NCI-H1092 treated with DMSO at 0.1 percent for 48 hours (cell line): ENCODE data around the gene ABHD10.
A peak's percentile ranks its signal among the peaks of the same experiment; 100 is the strongest.

Experiments used
- DNase-seq: peaks from one replicate; lab custom pipeline; 2025; lab: John Stamatoyannopoulos, UW

ABHD10 gene

DNA sequence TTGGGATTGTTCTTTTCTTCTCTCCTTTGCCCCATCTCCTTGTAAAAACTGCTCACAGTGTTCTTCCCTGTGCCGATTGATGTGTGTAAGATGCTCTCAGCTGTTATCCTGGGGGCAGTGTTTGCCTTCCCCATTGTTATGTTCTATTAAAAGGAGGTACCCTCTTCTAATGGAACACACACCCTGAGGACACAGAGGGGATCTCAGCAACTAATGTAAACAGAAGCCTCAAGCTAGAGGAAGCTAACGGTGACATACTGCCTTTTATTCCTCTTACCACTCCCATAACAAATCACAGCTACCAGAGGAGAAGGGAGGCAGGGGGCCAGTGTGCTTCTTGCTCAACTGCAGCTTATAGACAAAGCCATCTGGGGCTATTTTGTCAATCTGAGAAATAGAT is 22.1 kb downstream of the ABHD10 start:
- DNase-seq: peak; percentile 40

DNA sequence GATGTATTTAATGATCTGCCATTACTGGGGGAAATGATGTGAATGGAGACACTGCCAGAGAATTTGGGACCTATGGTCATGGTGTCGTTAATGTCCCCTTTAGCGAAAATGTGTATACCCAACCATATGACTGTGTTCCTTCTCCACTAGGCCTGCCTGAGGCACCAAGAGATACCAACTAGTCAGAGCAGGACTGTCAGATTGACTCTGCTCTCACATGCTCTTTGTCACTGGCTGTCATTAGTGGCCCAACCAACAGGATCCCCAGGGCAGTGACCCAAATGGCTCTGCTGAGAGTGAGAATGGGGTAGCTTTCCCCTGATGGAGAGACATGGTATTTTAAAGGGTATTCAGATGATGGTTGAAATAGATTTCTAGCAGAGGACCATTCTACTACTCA is 22.7 kb downstream of the ABHD10 start:
- DNase-seq: no peak

DNA sequence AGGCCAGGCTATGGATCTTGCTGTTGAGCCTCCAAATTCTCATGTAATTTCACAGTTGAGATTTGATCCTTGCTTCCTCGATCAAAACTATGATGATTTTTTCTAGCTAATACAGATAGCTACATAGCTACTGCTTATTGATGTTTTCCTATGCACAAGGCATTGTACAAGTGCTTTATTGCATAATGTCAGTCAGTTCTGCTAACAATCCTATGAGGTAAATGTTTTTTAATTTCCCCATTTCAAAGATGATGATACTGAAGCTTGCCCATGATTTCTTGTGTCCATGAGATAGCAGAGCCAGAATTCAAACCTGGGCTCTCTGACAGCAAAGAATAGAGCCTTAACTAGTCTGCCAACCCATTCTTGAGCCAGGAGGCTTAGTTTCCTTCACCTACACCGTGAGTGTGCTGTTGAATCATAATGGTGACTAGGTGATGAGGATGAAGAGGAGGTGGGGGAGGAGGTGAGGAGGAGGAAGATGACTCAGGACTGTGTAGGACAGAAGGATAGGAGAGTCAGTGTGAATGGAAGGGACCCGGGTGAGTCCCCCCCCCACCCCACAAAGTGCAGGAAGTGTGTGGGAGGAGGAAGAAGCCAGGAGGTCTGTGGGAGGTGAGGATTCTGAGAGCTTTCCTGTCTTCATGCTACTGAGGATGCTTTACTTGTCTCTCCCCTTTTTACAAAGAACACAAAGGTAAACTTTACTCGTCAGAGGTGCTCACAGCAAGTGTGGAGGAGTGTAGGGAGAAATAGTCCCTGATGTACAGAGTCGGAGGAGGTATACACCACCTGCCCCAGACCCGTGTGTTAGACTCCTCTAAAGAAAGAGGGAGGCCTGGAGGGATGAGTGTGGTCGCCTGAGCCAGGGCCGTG is 23.5 kb downstream of the ABHD10 start:
- DNase-seq: no peak

DNA sequence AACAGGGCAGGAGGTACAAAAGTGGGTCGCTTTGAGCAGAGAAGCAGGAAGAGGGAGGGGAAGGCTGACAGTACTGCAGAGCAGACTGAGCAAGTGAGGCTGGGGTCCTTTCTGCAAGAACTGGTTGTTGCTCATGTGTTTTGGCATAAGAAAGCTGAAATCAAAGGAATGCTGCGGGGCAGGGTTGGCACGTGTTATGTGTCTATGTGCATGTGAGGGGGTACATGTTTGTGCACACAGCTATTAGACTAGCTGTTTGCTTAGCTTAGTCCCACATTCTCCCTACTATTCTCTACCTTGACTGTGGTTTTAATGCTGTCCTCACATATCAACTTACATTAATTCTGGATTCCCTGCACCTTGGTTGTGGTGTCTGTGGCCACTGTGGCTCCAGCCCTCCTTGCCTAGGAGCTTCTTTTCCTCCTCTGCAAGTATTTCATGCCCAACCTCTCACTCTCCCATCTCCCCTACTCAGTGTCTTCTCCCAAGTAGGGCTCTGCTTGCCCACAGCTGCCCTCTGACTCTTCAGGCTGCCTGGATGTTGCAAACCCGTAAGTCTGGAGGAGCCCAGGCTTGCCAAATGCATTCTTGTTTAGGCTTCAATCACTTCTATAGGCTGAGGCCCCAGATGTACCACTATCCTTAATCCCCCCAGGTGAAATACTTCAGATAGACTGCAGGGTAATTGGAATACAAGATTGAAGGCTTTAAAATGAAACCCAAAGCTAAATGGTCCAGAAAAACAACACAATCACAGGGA is 24.7 kb downstream of the ABHD10 start:
- no peak for DNase-seq

DNA sequence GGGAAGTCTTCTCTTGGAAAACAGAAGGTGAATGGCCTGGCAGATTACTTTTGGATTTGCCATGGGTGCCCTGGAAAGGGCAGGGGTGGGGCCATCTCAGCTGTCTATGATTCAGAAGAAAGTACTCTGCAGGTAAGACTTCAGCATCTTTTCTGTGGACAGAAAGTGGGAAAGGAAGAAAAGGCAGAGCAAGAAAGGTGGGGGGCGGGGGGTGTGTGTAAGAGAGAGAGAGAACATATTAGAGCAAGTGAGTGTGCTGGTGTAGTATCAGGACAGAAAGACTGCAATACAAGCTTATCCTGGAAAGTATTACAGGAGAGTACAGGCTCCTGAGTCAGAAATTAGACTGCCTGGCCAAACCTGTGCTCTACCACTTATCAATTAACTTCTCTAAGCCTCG is 25.4 kb downstream of the ABHD10 start:
- no peak for DNase-seq

DNA sequence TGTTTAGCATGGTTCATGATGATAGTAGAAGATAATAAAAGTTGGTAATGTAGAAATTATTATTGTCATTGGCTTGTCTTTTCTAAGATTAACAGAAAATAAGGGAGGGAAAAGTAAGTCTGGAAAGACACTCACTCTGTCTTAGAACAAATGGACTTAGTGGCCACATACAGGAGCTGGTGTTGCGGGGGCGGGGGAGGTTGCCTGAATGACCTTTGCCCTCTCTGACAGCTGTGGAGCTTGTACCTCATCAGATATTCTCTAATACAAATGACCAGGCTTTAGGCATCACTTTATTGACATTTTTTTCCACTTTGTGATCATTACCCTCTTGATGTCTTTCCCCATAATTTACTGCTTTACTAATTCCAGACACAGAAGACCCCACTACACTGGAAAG is 25.8 kb downstream of the ABHD10 start:
- no peak for DNase-seq

DNA sequence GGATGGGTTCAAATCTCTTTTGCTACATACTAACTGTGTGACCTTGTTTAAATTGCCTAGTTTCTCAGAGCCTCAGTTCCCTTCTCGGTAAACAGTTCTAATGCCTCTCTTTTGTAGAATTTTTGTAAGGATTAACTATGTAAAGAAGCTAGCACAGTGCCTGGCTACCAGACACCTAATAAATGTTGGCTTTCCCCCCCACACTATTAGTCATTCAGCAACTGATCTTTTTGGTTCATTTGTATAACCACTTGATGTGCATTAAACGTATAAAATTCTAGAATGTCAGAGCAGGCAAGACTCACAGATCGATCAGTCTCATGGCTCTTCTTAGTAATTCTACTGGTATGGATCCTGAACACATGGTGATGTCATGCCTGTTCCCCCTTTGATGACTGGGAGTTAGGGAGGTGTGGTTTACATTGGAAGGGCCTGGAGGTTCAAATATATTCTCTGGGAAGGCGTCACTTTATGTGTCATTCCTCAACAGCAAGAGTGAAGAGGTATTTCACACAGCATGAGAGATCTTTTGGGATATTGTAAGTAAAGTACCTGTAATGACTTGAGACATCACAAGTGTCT is 26.4 kb downstream of the ABHD10 start:
- no peak for DNase-seq

DNA sequence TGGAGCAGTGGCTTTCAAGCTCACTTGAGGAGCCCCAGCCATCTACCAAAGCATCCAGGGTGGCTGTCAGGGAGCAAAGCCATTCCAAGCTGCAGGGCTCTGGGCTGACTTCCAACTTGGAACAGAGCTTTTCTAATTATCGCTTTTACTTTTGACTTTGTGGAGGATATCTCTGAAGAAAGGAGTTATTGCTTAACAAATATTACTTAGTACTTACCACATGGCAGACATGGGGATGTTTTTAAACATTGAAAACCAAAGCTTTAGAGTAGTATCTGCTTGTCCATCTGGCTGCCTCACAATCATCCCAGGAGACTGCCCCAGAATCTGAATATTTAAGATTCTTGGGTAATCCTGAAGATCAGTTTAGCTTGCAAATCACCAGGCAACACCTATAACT is 28.8 kb downstream of the ABHD10 start:
- DNase-seq: no peak

DNA sequence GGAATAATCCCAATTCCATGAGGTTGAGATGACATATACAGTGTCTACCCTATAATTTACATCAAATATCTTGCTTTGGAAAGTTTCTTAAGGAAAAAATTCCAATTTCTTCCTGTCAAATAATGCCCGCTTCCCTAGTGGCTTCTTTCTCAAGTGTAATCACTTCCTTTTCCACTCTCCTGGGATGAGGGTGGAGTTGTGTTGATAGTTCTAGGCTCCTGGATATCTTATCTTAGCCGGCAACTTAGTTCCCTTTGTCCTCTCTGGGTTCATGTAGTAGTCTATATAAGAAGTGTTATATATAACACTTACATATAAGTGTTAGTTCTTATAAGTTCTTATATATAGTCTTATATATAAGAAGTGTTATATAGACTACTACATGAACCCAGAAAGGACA is 30.8 kb downstream of the ABHD10 start:
- no peak for DNase-seq

DNA sequence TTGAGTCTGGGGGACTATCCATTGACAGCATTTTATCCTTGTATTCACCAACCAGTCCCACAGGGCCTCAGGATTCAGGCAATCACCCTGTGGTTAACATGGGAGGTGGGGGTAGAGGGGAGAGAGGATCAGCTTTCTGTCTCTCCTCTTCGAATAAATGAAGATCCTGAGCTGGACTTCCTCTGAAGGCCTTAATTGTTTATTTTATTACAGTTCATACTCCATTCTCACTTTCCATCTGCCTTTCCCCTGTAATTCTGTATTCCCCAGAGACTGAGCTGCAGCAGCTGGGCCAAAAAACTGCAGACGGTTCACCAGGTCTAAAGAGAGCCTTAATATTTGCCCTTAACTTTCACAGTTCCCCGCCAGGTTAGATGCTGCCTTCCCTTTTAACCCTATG is 31.8 kb downstream of the ABHD10 start:
- DNase-seq: peak; percentile 89

DNA sequence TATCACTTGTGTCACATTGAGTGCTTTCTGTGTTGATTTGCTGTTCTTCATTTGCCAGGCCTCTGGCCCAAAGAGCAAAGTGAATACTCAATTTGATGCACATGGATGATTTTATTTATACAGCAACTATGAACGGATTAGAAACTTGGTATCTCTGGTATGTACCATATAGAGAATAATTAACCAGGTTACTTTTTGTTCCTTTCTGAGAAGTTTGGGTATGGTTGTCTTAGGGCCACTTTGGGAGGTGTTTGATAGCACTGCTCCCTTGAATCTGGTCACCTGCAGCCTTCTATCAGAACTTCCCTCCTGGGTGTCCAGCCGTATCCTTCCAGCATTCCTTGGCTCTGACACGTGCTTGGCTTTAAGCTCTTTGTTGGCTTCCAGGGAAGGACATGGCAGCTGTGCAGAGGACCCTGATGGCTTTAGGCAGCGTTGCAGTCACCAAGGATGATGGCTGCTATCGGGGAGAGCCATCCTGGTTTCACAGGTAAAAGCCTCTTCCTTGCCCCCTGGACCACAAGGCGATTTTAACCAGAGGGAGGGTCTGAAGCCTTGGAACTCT is 32.6 kb downstream of the ABHD10 start:
- no peak for DNase-seq

DNA sequence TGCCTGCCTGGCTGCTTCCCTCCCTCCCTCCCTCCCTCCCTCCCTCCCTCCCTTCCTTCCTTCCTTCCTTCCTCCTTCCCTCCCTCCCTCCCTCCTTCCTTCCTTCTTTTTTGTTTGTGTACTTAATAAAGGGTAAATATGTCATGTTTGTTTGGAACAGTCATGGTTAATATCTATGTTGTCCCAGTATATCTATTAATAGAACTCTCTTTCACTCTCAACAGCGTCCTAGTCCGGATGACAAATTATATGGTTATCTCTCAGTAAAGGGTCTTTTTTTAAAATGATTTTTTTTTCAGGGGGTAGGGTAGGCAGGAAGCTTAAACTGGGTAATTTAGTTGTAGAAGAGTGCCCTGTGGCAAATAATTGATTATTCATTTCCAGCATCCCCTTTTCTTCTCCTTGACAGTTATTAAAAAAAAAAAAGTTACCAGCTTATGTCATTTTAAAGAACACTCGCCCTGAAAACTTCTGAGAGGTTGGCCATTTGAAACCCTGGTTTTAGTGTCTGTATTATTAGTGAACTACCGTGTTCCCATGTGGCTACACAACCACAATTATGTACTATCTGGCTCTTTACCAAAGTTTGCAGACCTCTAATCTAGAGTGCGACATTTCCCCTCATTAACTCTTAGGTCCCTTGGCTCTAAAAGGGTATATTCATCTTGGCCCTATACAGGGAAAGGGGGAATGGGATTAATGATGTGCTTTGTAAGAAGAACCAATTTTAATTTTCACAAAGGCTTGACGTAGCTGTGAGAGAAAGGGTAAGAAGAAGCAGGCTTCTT is 33.6 kb downstream of the ABHD10 start:
- peak; percentile 41 for DNase-seq

DNA sequence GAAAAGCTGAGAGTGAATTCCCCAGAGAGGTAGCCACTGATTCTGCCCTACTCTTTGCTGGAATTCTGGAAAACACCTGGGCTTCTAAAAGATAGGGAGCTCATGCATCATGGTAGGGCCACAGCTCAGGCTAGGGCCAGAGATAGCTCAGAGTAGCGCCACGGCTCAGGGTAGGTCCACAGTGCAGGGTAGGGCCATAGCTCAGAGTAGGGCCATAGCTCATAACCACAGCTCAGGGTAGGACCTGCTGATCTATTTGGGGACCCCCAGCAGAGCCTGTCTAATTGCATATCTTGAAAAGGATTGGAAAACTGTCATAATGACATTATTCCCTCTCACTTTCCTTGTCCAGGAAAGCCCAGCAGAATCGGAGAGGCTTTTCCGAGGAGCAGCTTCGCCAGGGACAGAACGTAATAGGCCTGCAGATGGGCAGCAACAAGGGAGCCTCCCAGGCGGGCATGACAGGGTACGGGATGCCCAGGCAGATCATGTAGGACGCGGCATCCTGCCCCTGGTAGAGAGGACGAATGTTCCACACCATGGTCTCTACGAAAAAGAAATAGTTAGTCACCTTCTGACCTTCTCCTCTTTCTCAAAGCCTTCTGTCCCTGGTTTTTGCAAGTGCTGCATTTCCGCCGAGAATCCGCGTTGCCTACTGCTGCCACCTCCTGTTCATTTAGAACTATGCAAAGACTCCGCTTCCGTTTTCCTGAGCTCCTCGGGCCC is 34.4 kb downstream of the ABHD10 start:
- no peak for DNase-seq

DNA sequence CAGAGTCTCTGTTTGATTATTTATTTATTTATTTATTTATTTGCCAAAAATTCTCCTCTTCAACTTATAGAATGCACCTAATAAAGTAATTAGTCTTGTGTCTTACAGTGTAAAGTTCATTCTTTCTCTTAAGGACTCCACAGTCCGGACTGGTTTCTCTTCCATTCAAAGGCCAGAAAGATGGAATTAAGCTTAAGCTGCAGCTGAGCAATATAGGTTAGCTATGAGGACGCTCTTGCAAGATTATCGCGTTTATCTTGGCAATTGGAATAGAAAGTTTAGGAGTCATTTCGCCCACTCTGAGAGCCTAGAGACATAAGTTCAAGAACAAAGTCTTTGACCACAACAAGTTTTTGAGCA is 34.9 kb downstream of the ABHD10 start:
- DNase-seq: no peak

DNA sequence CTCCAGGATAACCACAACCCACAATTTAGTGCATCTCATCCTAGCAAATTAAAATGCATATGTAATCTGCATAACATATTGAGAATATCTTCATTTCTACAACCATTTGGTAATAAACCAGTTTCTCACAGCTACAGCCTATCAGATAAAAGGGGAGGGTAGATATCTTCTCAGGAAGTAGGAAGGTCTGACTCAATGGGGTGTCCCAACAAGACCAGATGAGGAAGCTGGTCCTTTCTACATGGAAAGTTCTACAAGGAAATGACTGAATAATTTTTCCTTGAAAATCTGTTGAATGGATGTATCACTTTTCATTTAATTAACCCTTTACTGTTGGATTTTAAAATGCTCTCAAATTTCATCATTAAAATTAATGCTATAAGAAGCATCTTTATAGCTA is 38.3 kb downstream of the ABHD10 start:
- DNase-seq: no peak

DNA sequence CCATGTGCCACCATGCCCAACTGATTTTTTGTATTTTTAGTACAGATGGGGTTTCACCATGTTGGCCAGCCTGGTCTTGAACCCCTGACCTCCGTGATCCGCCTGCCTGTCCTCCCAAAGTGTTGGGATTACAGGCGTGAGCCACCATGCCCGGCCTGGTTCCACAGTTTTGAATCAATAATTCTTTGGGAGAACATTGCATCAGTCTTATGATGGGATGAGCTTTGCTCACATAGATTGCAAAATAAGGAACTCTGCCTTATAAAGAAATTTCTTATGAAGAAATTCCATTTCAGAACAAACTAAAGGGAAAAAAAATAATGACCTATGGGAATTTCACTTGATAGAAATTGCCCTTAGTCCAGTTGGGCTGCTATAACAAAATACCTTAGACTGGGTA is 39.9 kb downstream of the ABHD10 start:
- DNase-seq: no peak

DNA sequence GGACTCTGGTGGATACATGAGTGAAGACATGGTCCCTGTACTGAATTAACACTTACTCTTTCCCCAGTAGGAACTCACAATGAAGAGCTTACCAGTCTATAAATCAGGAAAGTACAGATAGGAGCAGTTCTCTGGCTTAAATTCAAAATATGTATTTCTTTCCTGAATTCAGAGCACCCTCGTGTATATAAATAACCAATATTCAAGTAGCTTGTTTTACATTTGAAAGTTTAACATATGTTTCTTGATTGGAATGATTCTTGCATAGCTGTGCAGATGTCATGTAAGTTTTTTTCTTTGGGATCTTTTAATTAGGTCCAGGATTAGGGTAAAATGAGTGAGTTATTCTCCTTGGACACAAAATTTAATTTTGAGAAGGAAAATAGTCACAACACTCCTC is 40.9 kb downstream of the ABHD10 start:
- DNase-seq: no peak

DNA sequence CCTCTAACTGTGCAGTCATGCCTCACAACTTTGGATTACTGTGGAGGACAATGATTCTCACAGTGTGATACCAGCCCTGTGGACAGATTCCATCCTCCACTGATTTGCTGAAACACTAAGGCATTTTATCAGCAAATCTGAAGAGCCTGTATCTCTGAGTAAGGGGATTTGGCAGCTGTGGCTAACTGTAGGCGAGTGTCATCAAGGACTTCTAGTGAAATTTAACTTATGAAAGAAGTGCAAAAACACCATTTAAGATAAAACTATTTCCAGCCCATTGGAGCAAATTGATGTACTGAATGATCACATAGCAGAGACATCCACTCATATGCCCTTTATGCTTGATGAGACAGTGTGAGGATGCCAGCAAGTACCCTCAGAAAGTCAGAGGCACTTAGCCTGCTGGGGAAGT is 41.9 kb downstream of the ABHD10 start:
- DNase-seq: no peak

DNA sequence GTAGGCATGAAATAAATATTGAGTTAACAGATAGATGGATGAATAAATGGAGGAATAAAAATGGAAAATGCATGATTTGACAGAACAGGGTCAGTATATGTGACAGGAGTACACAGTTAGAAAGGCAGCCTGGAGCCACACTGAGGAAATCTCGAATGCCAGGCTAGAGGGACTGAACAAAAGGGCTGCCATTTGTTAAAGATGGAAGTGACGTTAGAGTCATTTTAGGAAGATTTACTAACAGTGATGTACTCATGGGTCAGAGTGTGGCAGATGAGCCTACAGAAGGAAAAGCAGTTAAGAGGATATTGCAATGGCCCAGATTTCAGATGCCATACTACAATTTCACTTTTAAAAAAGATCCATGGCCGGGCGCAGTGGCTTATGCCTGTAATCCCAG is 48.3 kb downstream of the ABHD10 start:
- no peak for DNase-seq

DNA sequence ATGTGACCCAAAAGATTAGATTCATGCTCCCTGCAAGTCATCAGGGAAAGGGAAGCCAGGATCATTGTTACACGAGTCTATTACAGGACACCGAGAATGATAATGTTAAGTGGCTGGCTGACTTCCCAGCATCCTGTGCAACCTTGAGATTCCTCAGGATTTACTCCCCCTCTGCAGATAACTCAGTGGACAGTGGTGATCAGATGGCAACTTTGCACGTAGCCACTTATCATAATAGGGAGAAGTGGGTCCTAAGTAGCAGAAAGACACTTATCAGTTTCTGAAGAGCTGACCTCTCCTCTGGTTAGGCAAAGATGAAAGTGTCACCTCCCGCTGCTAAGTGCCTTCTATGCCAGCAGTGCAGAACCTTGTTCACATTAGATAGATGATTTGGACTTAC is 49.0 kb downstream of the ABHD10 start:
- peak; percentile 25 for DNase-seq

DNA sequence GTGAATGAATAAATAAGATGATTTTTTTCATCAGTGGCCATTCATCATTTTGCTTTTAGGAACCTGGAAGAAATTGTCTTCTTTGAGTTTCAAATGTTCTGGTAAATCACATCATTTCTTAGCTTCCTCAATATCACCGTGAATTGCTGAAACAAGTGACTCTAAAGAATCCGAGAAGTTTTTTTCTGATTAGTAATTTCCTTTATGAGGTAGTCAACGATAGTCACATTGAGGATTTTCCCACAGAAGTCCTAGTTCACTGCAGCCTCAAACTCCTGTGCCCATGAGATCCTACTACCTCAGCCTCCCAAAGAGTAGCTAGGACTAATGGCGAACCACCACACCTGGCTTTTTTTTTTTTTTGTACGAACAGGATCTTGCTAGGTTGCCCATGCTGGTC is 52.1 kb downstream of the ABHD10 start:
- DNase-seq: no peak
